ENCODE measurements around the gene CAMK1. TPM values are rescaled to one million over a fixed set of nuclear protein-coding genes. Genes with fewer than 3 reads are reported as not detected.

The CAMK1 gene
- 6.4 and 10.6 TPM in 2 replicates for total RNA-seq (2014; rRNA removed; shearing (Covaris generic))

- DNase-seq (ENCODE audit: low read depth) = peak; percentile 51
These were observed at the start of gene CAMK1 for GRCh38 chr3:9769426-9770275. Gene CAMK1, minus strand, starts transcription at chr3:9769947. Its CDS starts 2,198 bp downstream, at chr3:9767749.

- no peak for DNase-seq (ENCODE audit: low read depth)
These were observed 49.1 kb upstream of the CAMK1 start for GRCh38 chr3:9818666-9819335.

- DNase-seq (ENCODE audit: low read depth) = no peak
These were observed 47.7 kb upstream of the CAMK1 start for GRCh38 chr3:9817436-9817835.

- no peak for DNase-seq (ENCODE audit: low read depth)
These were observed 46.2 kb upstream of the CAMK1 start for GRCh38 chr3:9815986-9816385.

- DNase-seq (ENCODE audit: low read depth) = no peak
These were observed 43.2 kb upstream of the CAMK1 start for GRCh38 chr3:9812870-9813483.

- DNase-seq (ENCODE audit: low read depth) = no peak
These were observed 41.1 kb upstream of the CAMK1 start for GRCh38 chr3:9810846-9811245.

- no peak for DNase-seq (ENCODE audit: low read depth)
These were observed 40.7 kb upstream of the CAMK1 start for GRCh38 chr3:9810433-9810770.

GRCh38 chr3:9809615-9810432 lies 40.1 kb upstream of the CAMK1 start, which contains the start of gene TTLL3:
Gene TTLL3, plus strand, starts transcription at chr3:9810262. Its CDS starts 400 bp downstream, at chr3:9810662.
- peak; percentile 63 for DNase-seq (ENCODE audit: low read depth)

GRCh38 chr3:9809239-9809614 lies 39.5 kb upstream of the CAMK1 start:
- DNase-seq (ENCODE audit: low read depth) = peak; percentile 32

- peak; percentile 55 for DNase-seq (ENCODE audit: low read depth)
These were observed 38.7 kb upstream of the CAMK1 start for GRCh38 chr3:9808345-9809037.

- no peak for DNase-seq (ENCODE audit: low read depth)
These were observed 38.2 kb upstream of the CAMK1 start for GRCh38 chr3:9807981-9808344.

- DNase-seq (ENCODE audit: low read depth) = no peak
These were observed 37.2 kb upstream of the CAMK1 start for GRCh38 chr3:9806688-9807589.

- DNase-seq (ENCODE audit: low read depth) = no peak
These were observed 36.4 kb upstream of the CAMK1 start for GRCh38 chr3:9806137-9806536.

GRCh38 chr3:9804996-9805395 lies 35.2 kb upstream of the CAMK1 start:
- DNase-seq (ENCODE audit: low read depth) = no peak

GRCh38 chr3:9803494-9803893 lies 33.7 kb upstream of the CAMK1 start:
- no peak for DNase-seq (ENCODE audit: low read depth)

GRCh38 chr3:9800529-9800928 lies 30.8 kb upstream of the CAMK1 start:
- no peak for DNase-seq (ENCODE audit: low read depth)

GRCh38 chr3:9797196-9797945 lies 27.6 kb upstream of the CAMK1 start:
- DNase-seq (ENCODE audit: low read depth) = no peak

GRCh38 chr3:9795207-9795606 lies 25.5 kb upstream of the CAMK1 start:
- no peak for DNase-seq (ENCODE audit: low read depth)

- no peak for DNase-seq (ENCODE audit: low read depth)
These were observed 24.7 kb upstream of the CAMK1 start for GRCh38 chr3:9794400-9794799.
